SU-DHL-6 (cell line): Measurements from ENCODE around the gene RETREG1.

Experiments
- H2AFZ ChIP-seq: fragments of 200-600 bp; sonication (generic); 2 replicates; pipeline ENCODE4 v1.6.1; 2014; ENCODE audit warnings: low read depth, mild to moderate bottlenecking, moderate library complexity, mixed read lengths, antibody characterized with exemption, low read length; ENCODE audit not compliant: severe bottlenecking
- H3F3A ChIP-seq: fragments of 200-600 bp; shearing (Covaris generic); 2 replicates; pipeline ENCODE4 v1.6.0; 2016; ENCODE audit warnings: antibody characterized with exemption, mild to moderate bottlenecking; ENCODE audit not compliant: insufficient read depth
- H3K27ac ChIP-seq: fragments of 200-600 bp; sonication (generic); 2 replicates; pipeline ENCODE4 v1.5.1; 2016; ENCODE audit warnings: low read depth, mild to moderate bottlenecking, low read length, moderate library complexity, mixed read lengths
- H3K27me3 ChIP-seq: fragments of 200-600 bp; sonication (generic), shearing (Covaris generic); 2 replicates; pipeline ENCODE4 v1.6.0; 2014; ENCODE audit warnings: mild to moderate bottlenecking, low read length
- H3K36me3 ChIP-seq: fragments of 200-600 bp; sonication (generic); 2 replicates; pipeline ENCODE4 v1.6.1; 2014; ENCODE audit warnings: mild to moderate bottlenecking, low read length, mixed read lengths
- H3K4me2 ChIP-seq: fragments of 300-600, 200-600 bp; shearing (Covaris generic), sonication (generic); 2 replicates; pipeline ENCODE4 v1.6.0; 2014; ENCODE audit warnings: low read length, low read depth, mild to moderate bottlenecking; ENCODE audit not compliant: poor library complexity, severe bottlenecking
- H3K4me3 ChIP-seq: fragments of 200-600 bp; sonication (generic); 2 replicates; pipeline ENCODE4 v1.5.1; 2014; ENCODE audit warnings: antibody characterized with exemption, low read length, mild to moderate bottlenecking, mixed read lengths; ENCODE audit not compliant: insufficient read depth, poor library complexity, severe bottlenecking
- H3K79me2 ChIP-seq: fragments of 200-600 bp; sonication (generic); 2 replicates; pipeline ENCODE4 v1.6.1; 2014; ENCODE audit warnings: mild to moderate bottlenecking, low read length, moderate library complexity; ENCODE audit not compliant: insufficient read depth
- H3K9ac ChIP-seq: fragments of 200-600 bp; sonication (generic); 2 replicates; pipeline ENCODE4 v1.7.0; 2014; ENCODE audit warnings: mild to moderate bottlenecking, low read length
- H3K9me2 ChIP-seq: fragments of 200-600 bp; sonication (generic); replicated peaks from 2 replicates; pipeline ENCODE4 v1.6.1; 2014; ENCODE audit warnings: low read length; ENCODE audit not compliant: insufficient read depth
- H3K9me3 ChIP-seq: fragments of 200-600 bp; sonication (generic); 2 replicates; pipeline ENCODE4 v1.6.1; 2014; ENCODE audit warnings: low read length, mixed read lengths; ENCODE audit not compliant: insufficient read depth
- H4K20me1 ChIP-seq: fragments of 200-600 bp; sonication (generic); 2 replicates; pipeline ENCODE4 v1.6.1; 2014; ENCODE audit warnings: low read depth, mild to moderate bottlenecking, antibody characterized with exemption, low read length, moderate library complexity, mixed read lengths
- EZH2phosphoT487 ChIP-seq: fragments of 200-600 bp; sonication (generic), shearing (Covaris generic); conservative IDR thresholded peaks from 2 replicates; pipeline ENCODE4 v1.6.1; 2018; ENCODE audit warnings: mild to moderate bottlenecking, antibody characterized with exemption, low read length, moderate library complexity, mixed read lengths
- TF ChIP-seq, protein P1 (sequence below): fragments of 200-600 bp; sonication (generic); IDR thresholded peaks from one replicate; pipeline ENCODE4 v1.5.1; 2017; ENCODE audit warnings: antibody characterized with exemption, mild to moderate bottlenecking, low read length, moderate library complexity; ENCODE audit not compliant: insufficient read depth, poor library complexity, severe bottlenecking

The RETREG1 gene

DNA sequence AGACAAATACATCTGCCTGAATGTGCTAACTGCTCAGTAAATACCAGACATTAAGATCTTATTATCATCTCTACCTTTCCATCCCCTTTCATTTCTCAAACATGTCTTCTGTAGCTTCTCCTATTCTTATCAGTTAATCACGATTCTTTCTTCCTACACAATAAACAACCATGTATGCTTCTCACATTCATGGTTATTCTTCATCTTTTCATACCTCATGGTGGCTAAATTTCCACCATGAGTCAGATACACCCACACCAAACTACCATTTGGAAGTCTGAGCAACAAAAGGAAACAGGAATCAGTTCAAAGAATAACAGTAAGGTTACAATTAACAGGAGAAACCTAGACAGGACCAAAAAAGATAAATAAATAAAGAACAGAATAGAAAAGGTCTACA lies 158.9 kb downstream of the RETREG1 start:
- Histone ChIP-seq H4K20me1 (peaks cover 19% of the 10 kb centered on the region; the same call in 1 of the 2 replicates), H3K9me3 (no peaks in the 10 kb centered on the region), H3K27me3 (no peaks in the 10 kb centered on the region), H3K4me3 (no peak overlapping the region), H3K79me2 (peaks cover 60% of the 10 kb centered on the region), H3F3A (0 out of 2 replicates have a peak, but pooled peaks cover 7% of the 10 kb centered on the region), H3K4me2 (no peak overlapping the region), H3K9me2 (no peaks in the 10 kb centered on the region), H2AFZ (no peak overlapping the region), H3K27ac (no peak overlapping the region), H3K9ac (no peak overlapping the region), H3K36me3 (peaks cover 52% of the 10 kb centered on the region; the same call in 1 of the 2 replicates)
- TF ChIP-seq EZH2phosphoT487 = no peak
- TF ChIP-seq, protein P1, sequence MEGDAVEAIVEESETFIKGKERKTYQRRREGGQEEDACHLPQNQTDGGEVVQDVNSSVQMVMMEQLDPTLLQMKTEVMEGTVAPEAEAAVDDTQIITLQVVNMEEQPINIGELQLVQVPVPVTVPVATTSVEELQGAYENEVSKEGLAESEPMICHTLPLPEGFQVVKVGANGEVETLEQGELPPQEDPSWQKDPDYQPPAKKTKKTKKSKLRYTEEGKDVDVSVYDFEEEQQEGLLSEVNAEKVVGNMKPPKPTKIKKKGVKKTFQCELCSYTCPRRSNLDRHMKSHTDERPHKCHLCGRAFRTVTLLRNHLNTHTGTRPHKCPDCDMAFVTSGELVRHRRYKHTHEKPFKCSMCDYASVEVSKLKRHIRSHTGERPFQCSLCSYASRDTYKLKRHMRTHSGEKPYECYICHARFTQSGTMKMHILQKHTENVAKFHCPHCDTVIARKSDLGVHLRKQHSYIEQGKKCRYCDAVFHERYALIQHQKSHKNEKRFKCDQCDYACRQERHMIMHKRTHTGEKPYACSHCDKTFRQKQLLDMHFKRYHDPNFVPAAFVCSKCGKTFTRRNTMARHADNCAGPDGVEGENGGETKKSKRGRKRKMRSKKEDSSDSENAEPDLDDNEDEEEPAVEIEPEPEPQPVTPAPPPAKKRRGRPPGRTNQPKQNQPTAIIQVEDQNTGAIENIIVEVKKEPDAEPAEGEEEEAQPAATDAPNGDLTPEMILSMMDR = no peak

DNA sequence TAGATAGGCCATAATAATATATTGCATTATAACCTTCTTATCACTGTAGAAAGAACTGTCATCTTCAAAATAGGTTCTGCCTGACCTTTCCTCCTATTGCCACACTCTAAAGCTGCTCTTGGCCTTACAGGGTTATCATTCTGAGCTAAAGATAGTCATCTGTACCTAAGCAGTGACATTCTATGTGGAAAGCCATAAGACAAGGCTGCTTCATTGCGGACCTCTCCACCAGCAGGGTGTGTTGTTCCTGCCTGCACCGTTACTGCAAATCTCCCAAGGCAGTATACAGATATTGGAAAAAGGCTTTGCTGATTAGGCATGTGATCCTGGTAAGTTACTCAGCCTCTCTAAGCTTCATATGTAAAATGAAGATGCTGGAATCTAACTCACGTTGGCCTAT lies 159.3 kb downstream of the RETREG1 start:
- Histone ChIP-seq H3F3A (0 out of 2 replicates have a peak, but pooled peaks cover 7% of the 10 kb centered on the region), H3K9ac (no peak overlapping the region), H4K20me1 (peaks cover 19% of the 10 kb centered on the region; the same call in 1 of the 2 replicates), H3K27me3 (no peaks in the 10 kb centered on the region), H3K9me3 (no peaks in the 10 kb centered on the region), H3K4me2 (no peak overlapping the region), H3K36me3 (peaks cover 52% of the 10 kb centered on the region; the same call in 1 of the 2 replicates), H3K79me2 (peaks cover 56% of the 10 kb centered on the region), H3K27ac (no peak overlapping the region), H2AFZ (no peak overlapping the region), H3K4me3 (no peak overlapping the region), H3K9me2 (no peaks in the 10 kb centered on the region)
- TF ChIP-seq, protein P1 = no peak
- no peak for TF ChIP-seq EZH2phosphoT487

DNA sequence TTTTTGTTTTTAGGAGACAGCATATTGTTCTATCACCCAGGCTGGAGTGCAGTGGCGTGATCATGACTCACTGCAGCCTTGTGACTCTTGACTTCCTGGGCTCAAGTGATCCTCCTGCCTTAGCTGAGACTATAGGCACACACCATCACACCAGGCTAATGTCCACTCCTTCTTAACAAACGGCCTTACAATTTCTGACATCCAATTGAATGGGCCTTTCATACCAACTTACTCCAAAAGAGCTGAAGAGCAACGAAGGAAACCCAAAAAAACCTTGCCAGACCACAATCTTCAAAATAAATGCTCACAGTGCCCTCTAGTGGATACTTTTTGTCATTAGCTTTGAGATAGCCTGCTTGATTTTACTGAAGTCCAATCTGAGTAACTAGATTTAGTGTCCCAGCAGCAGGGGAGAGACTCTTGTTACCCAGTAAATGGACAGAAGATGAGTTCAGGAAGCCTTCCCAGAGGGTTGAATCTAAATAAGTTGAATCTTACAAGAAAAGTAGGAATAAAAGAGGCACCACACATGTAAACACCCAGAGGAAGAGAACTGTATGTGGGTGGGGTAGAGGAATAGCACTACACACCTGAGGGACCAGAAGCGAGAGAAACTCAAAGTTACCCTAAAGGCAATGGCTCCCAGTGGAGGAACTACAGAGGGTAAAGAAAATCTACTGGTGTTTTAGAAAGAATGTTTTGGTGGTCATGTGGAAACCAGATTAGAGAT lies 160.5 kb downstream of the RETREG1 start:
- Histone ChIP-seq H3K27me3 (no peaks in the 10 kb centered on the region), H3K79me2 (peaks cover 50% of the 10 kb centered on the region), H3F3A (0 out of 2 replicates have a peak, but pooled peaks cover 7% of the 10 kb centered on the region), H3K9ac (no peak overlapping the region), H4K20me1 (peaks cover 19% of the 10 kb centered on the region; the same call in 1 of the 2 replicates), H3K36me3 (peaks cover 55% of the 10 kb centered on the region; the same call in 1 of the 2 replicates), H3K9me2 (no peaks in the 10 kb centered on the region), H2AFZ (no peak overlapping the region), H3K9me3 (no peaks in the 10 kb centered on the region), H3K4me2 (no peak overlapping the region), H3K4me3 (no peak overlapping the region), H3K27ac (no peak overlapping the region)
- no peak for TF ChIP-seq EZH2phosphoT487
- TF ChIP-seq, protein P1 = peak; percentile 64
